ENCODE measurements around the gene ZNF827.

ZNF827 gene

DNA sequence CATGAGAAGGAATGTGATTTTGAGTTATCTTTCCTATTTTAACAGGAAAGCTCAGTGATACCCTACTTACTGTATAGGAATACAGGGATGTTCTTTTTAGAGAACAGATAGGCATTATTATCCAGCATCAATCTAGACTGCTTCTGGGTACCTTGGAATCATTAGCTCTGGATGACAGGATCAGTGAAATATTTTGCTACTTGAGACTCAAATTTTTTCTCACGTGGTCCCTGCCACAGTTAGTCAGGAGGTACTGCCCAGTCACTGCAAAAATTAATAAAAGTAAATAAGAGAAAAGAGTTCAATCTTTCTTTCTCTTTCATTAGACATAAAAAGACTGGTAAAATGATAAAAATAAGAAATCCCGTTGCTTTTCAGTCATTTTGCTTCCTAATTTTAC lies 5.5 kb downstream of the ZNF827 start:
- H2BK12ac ChIP-seq (ENCODE audit: low read length in 2 of 2) = no peak overlapping the region
- no peaks in the 10 kb centered on the region for H3K9me3 ChIP-seq (ENCODE audit: control insufficient read depth, low read length)
- H4K91ac ChIP-seq (ENCODE audit: low read length) = no peak overlapping the region
- H3K23ac ChIP-seq (ENCODE audit: low read length in 2 of 2) = no peak overlapping the region
- H3K14ac ChIP-seq (ENCODE audit: low read length in 2 of 2) = no peak overlapping the region
- no peak overlapping the region for H2BK5ac ChIP-seq (ENCODE audit: low read depth, low read length, poor library complexity, severe bottlenecking)
- no peak overlapping the region for H3K4me2 ChIP-seq (ENCODE audit: low read length, poor library complexity, severe bottlenecking)
- H4K8ac ChIP-seq (ENCODE audit: low read length) = no peak overlapping the region
- DNase-seq = no peak
- H2AFZ ChIP-seq (ENCODE audit: low read depth, low read length) = no peak overlapping the region
- no peak overlapping the region for H2BK15ac ChIP-seq (ENCODE audit: low read depth, poor library complexity, severe bottlenecking)
- H3K4ac ChIP-seq (ENCODE audit: low read depth in 1 of 2, low read length in 2 of 2) = no peak overlapping the region
- no peak overlapping the region for H3K9ac ChIP-seq (ENCODE audit: low read length)
- H2AK5ac ChIP-seq (ENCODE audit: low read length, severe bottlenecking) = no peak overlapping the region
- H3K36me3 ChIP-seq (ENCODE audit: control insufficient read depth in 1 of 2, insufficient read depth in 2 of 2, low read depth in 1 of 2, low read length in 2 of 2) = no peaks in the 10 kb centered on the region
- no peak overlapping the region for H2BK120ac ChIP-seq (ENCODE audit: low read depth, low read length)
- peaks cover 3% of the 10 kb centered on the region for H3K4me1 ChIP-seq (ENCODE audit: control insufficient read depth, insufficient read depth, low read depth, low read length)
- no peaks in the 10 kb centered on the region for H3K27me3 ChIP-seq (ENCODE audit: control insufficient read depth in 1 of 2, insufficient read depth in 1 of 2, low read length in 2 of 2)
- H3K79me1 ChIP-seq (replicated peaks; ENCODE audit: low read length, poor library complexity, severe bottlenecking) = peaks cover 12% of the 10 kb centered on the region
- H3K18ac ChIP-seq (ENCODE audit: low read depth in 1 of 2, low read length in 2 of 2) = no peak overlapping the region
- no peak overlapping the region for H3K4me3 ChIP-seq (ENCODE audit: insufficient read depth in 1 of 2, low read depth in 1 of 2, low read length in 2 of 2)
- no peak overlapping the region for H3K27ac ChIP-seq (ENCODE audit: low read length, poor library complexity, severe bottlenecking)
- WGBS = no CpG with 5 or more reads among the region's 2 CpGs

GRCh38 chr4:145931403-145931802 lies 7.2 kb downstream of the ZNF827 start:
- Histone ChIP-seq H3K4me3 (ENCODE audit: insufficient read depth in 1 of 2, low read depth in 1 of 2, low read length in 2 of 2) (no peak overlapping the region), H3K27me3 (ENCODE audit: control insufficient read depth in 1 of 2, insufficient read depth in 1 of 2, low read length in 2 of 2) (no peaks in the 10 kb centered on the region), H2BK15ac (ENCODE audit: low read depth, poor library complexity, severe bottlenecking) (no peak overlapping the region), H2AFZ (ENCODE audit: low read depth, low read length) (no peak overlapping the region), H2AK5ac (ENCODE audit: low read length, severe bottlenecking) (no peak overlapping the region), H3K9me3 (ENCODE audit: control insufficient read depth, low read length) (no peaks in the 10 kb centered on the region), H3K79me1 (replicated peaks; ENCODE audit: low read length, poor library complexity, severe bottlenecking) (peaks cover 20% of the 10 kb centered on the region), H3K14ac (ENCODE audit: low read length in 2 of 2) (no peak overlapping the region), H3K9ac (ENCODE audit: low read length) (no peak overlapping the region), H2BK5ac (ENCODE audit: low read depth, low read length, poor library complexity, severe bottlenecking) (no peak overlapping the region), H3K27ac (ENCODE audit: low read length, poor library complexity, severe bottlenecking) (no peak overlapping the region), H3K4me2 (ENCODE audit: low read length, poor library complexity, severe bottlenecking) (no peak overlapping the region), H3K18ac (ENCODE audit: low read depth in 1 of 2, low read length in 2 of 2) (no peak overlapping the region), H3K23ac (ENCODE audit: low read length in 2 of 2) (no peak overlapping the region), H2BK12ac (ENCODE audit: low read length in 2 of 2) (no peak overlapping the region), H4K91ac (ENCODE audit: low read length) (no peak overlapping the region), H4K8ac (ENCODE audit: low read length) (no peak overlapping the region), H3K4ac (ENCODE audit: low read depth in 1 of 2, low read length in 2 of 2) (no peak overlapping the region), H3K36me3 (ENCODE audit: control insufficient read depth in 1 of 2, insufficient read depth in 2 of 2, low read depth in 1 of 2, low read length in 2 of 2) (no peaks in the 10 kb centered on the region), H3K4me1 (ENCODE audit: control insufficient read depth, insufficient read depth, low read depth, low read length) (peaks cover 3% of the 10 kb centered on the region), H2BK120ac (ENCODE audit: low read depth, low read length) (no peak overlapping the region)
- DNase-seq = no peak
- 100% methylated on average over 1 of the region's 2 CpGs for WGBS

GRCh38 chr4:145930592-145930991 lies 8.0 kb downstream of the ZNF827 start:
- Histone ChIP-seq H2AFZ (ENCODE audit: low read depth, low read length) (no peak overlapping the region), H2BK5ac (ENCODE audit: low read depth, low read length, poor library complexity, severe bottlenecking) (no peak overlapping the region), H3K36me3 (ENCODE audit: control insufficient read depth in 1 of 2, insufficient read depth in 2 of 2, low read depth in 1 of 2, low read length in 2 of 2) (no peaks in the 10 kb centered on the region), H3K18ac (ENCODE audit: low read depth in 1 of 2, low read length in 2 of 2) (no peak overlapping the region), H3K9ac (ENCODE audit: low read length) (no peak overlapping the region), H2BK12ac (ENCODE audit: low read length in 2 of 2) (no peak overlapping the region), H3K79me1 (replicated peaks; ENCODE audit: low read length, poor library complexity, severe bottlenecking) (peaks cover 20% of the 10 kb centered on the region), H3K4me2 (ENCODE audit: low read length, poor library complexity, severe bottlenecking) (no peak overlapping the region), H2BK15ac (ENCODE audit: low read depth, poor library complexity, severe bottlenecking) (no peak overlapping the region), H4K8ac (ENCODE audit: low read length) (no peak overlapping the region), H3K4me3 (ENCODE audit: insufficient read depth in 1 of 2, low read depth in 1 of 2, low read length in 2 of 2) (no peak overlapping the region), H3K4me1 (ENCODE audit: control insufficient read depth, insufficient read depth, low read depth, low read length) (peaks cover 2% of the 10 kb centered on the region), H3K14ac (ENCODE audit: low read length in 2 of 2) (no peak overlapping the region), H3K4ac (ENCODE audit: low read depth in 1 of 2, low read length in 2 of 2) (no peak overlapping the region), H3K23ac (ENCODE audit: low read length in 2 of 2) (no peak overlapping the region), H3K27ac (ENCODE audit: low read length, poor library complexity, severe bottlenecking) (no peak overlapping the region), H2BK120ac (ENCODE audit: low read depth, low read length) (no peak overlapping the region), H4K91ac (ENCODE audit: low read length) (no peak overlapping the region), H3K9me3 (ENCODE audit: control insufficient read depth, low read length) (no peaks in the 10 kb centered on the region), H3K27me3 (ENCODE audit: control insufficient read depth in 1 of 2, insufficient read depth in 1 of 2, low read length in 2 of 2) (no peaks in the 10 kb centered on the region), H2AK5ac (ENCODE audit: low read length, severe bottlenecking) (no peak overlapping the region)
- 98% methylated on average over 5 of the region's 8 CpGs for WGBS
- no peak for DNase-seq

DNA sequence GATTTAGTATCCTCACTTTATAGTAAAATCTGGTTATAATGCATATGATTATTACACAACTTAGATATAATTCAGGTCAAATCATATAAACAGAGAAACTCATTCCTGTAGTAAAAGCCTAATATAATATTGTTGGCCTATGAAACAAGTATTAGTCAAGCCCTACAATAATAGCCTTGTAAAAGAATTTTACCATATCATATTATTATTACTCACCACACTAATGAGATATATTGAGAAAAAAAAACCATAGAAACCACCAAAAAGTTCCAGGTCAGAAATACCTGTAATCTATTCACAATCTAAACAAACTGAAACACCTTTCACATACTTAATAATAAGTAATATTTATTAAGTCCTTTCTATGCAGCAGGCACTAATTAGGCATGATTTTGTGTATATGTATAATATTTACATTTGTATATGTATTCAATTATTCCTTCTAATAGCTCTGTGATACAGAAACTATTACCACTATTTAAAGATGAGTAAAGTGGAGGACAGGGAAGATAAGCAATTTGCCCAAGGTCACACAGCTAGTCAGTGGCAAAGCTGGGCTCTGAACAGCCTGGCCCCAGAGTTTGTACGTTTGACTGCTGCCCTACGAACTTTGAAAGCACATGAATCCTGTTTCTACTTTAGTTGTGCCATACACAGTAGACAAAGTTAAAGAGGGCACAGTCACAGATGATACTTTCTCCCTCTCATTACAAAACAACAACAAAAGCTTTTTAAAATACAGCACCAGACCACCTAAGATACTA lies 9.0 kb downstream of the ZNF827 start:
- H2BK5ac ChIP-seq (ENCODE audit: low read depth, low read length, poor library complexity, severe bottlenecking) = no peak overlapping the region
- 97% methylated on average over 2 of the region's 2 CpGs for WGBS
- no peak overlapping the region for H3K4ac ChIP-seq (ENCODE audit: low read depth in 1 of 2, low read length in 2 of 2)
- peak overlapping the region; percentile 4 for H3K9ac ChIP-seq (ENCODE audit: low read length)
- H3K36me3 ChIP-seq (ENCODE audit: control insufficient read depth in 1 of 2, insufficient read depth in 2 of 2, low read depth in 1 of 2, low read length in 2 of 2) = no peaks in the 10 kb centered on the region
- H4K8ac ChIP-seq (ENCODE audit: low read length) = no peak overlapping the region
- no peak overlapping the region for H2BK15ac ChIP-seq (ENCODE audit: low read depth, poor library complexity, severe bottlenecking)
- H2AK5ac ChIP-seq (ENCODE audit: low read length, severe bottlenecking) = no peak overlapping the region
- no peak overlapping the region for H3K14ac ChIP-seq (ENCODE audit: low read length in 2 of 2)
- H4K91ac ChIP-seq (ENCODE audit: low read length) = no peak overlapping the region
- no peak overlapping the region for H2BK120ac ChIP-seq (ENCODE audit: low read depth, low read length)
- no peak overlapping the region for H2AFZ ChIP-seq (ENCODE audit: low read depth, low read length)
- H3K4me1 ChIP-seq (ENCODE audit: control insufficient read depth, insufficient read depth, low read depth, low read length) = peaks cover 1% of the 10 kb centered on the region
- peaks cover 20% of the 10 kb centered on the region for H3K79me1 ChIP-seq (replicated peaks; ENCODE audit: low read length, poor library complexity, severe bottlenecking)
- H3K4me3 ChIP-seq (ENCODE audit: insufficient read depth in 1 of 2, low read depth in 1 of 2, low read length in 2 of 2) = no peak overlapping the region
- no peaks in the 10 kb centered on the region for H3K27me3 ChIP-seq (ENCODE audit: control insufficient read depth in 1 of 2, insufficient read depth in 1 of 2, low read length in 2 of 2)
- no peak overlapping the region for H2BK12ac ChIP-seq (ENCODE audit: low read length in 2 of 2)
- no peak overlapping the region for H3K27ac ChIP-seq (ENCODE audit: low read length, poor library complexity, severe bottlenecking)
- H3K18ac ChIP-seq (ENCODE audit: low read depth in 1 of 2, low read length in 2 of 2) = no peak overlapping the region
- no peak overlapping the region for H3K23ac ChIP-seq (ENCODE audit: low read length in 2 of 2)
- no peak for DNase-seq
- H3K9me3 ChIP-seq (ENCODE audit: control insufficient read depth, low read length) = no peaks in the 10 kb centered on the region
- no peak overlapping the region for H3K4me2 ChIP-seq (ENCODE audit: low read length, poor library complexity, severe bottlenecking)
